Body of pancreas (tissue), 4 donors: ENCODE data around the gene DRAP1.

Source experiments
- POLR2A ChIP-seq, 3 donors: fragments of 450-650 bp; IDR thresholded peaks; one replicate each; pipeline ENCODE4 v1.6.1; 2016; ENCODE audit warnings: antibody characterized with exemption in 3 of 3, mild to moderate bottlenecking in 2 of 3
- TF ChIP-seq, protein P1 (sequence below), 7 experiments: fragments of 450-650 bp in 4 of 7; fragments of 200-600 bp in 3 of 7; sonication (generic) in 3 of 7; IDR thresholded peaks; one replicate each; pipeline ENCODE4 v1.5.1; 2016 to 2019; ENCODE audit warnings: antibody characterized with exemption in 7 of 7

DNA sequence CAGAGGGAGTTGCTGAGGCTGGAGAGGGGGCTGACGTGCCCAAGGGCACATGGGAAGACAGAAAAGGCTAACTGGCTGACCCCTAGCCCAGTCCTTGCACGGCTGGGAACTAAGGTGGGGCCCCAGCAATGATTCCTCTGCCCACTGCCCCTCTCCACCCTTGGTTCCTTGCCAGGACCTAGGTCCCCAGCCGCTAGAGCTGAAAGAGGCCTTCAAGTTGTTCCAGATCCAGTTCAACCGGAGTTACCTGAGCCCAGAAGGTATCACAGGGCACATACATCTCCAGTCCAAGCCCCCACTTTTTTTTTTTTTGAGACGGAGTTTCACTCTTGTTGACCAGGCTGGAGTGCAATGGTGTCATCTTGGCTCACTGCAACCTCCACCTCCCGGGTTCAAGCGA, 39.2 kb upstream of the DRAP1 start:
- TF ChIP-seq, protein P1, sequence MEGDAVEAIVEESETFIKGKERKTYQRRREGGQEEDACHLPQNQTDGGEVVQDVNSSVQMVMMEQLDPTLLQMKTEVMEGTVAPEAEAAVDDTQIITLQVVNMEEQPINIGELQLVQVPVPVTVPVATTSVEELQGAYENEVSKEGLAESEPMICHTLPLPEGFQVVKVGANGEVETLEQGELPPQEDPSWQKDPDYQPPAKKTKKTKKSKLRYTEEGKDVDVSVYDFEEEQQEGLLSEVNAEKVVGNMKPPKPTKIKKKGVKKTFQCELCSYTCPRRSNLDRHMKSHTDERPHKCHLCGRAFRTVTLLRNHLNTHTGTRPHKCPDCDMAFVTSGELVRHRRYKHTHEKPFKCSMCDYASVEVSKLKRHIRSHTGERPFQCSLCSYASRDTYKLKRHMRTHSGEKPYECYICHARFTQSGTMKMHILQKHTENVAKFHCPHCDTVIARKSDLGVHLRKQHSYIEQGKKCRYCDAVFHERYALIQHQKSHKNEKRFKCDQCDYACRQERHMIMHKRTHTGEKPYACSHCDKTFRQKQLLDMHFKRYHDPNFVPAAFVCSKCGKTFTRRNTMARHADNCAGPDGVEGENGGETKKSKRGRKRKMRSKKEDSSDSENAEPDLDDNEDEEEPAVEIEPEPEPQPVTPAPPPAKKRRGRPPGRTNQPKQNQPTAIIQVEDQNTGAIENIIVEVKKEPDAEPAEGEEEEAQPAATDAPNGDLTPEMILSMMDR (IDR thresholded peaks at IDR 0.05), result no peak
- TF ChIP-seq POLR2A (IDR thresholded peaks at IDR 0.05), result no peak
